K562 (cell line): ENCODE data around the gene KMT5C. TPM values are rescaled to one million over a fixed set of nuclear protein-coding genes. Genes with fewer than 3 reads are reported as not detected.

Source experiments
- LEF1 ChIP-seq: fragments of 450-650 bp; IDR thresholded peaks from 2 replicates; pipeline ENCODE4 v1.6.1; 2016; ENCODE audit warnings: mild to moderate bottlenecking
- MTA2 ChIP-seq: fragments of 450-650 bp; IDR thresholded peaks from 2 replicates; pipeline ENCODE4 v1.6.1; 2016; ENCODE audit warnings: low read depth
- POLR2G ChIP-seq: fragments of 200-400 bp; formaldehyde crosslinking; IDR thresholded peaks from 2 replicates; pipeline ENCODE4 v1.6.1; 2017; ENCODE audit warnings: low read depth, mild to moderate bottlenecking, antibody characterized with exemption, low read length, moderate library complexity
- RAD51 ChIP-seq: fragments of 450-650 bp; IDR thresholded peaks from 2 replicates; pipeline ENCODE4 v1.7.1; 2016; ENCODE audit warnings: low read depth, mild to moderate bottlenecking, borderline replicate concordance
- SETDB1 ChIP-seq: IDR thresholded peaks from one replicate; pipeline ENCODE4 v1.6.1; 2012; ENCODE audit warnings: low read length, control low read depth, inconsistent platforms
- SRF ChIP-seq, 2 experiments: fragments of 250-450, 450-650 bp in 1 of 2; sonication (Bioruptor Pico) in 1 of 2; sonication (generic) in 1 of 2; formaldehyde crosslinking; IDR thresholded peaks; 2 replicates each; pipeline versions ENCODE4 v1.5.0 to v1.5.1; 2020 to 2022; ENCODE audit warnings: mild to moderate bottlenecking in 1 of 2, missing genetic modification reagents in 1 of 2
- ZKSCAN3 ChIP-seq: fragments of 250-450 bp; sonication (Bioruptor Pico); IDR thresholded peaks from 2 replicates; pipeline ENCODE4 v1.4.0; 2020
- ZNF165 ChIP-seq: fragments of 250-450 bp; sonication (Bioruptor Pico); IDR thresholded peaks from 2 replicates; pipeline ENCODE4 v1.4.0; 2020; ENCODE audit warnings: borderline replicate concordance
- ZNF263 ChIP-seq: sonication (generic); formaldehyde crosslinking; IDR thresholded peaks from 2 replicates; pipeline ENCODE4 v1.8.0; 2022; ENCODE audit warnings: mild to moderate bottlenecking, missing genetic modification reagents, borderline replicate concordance
- ZNF445 ChIP-seq: fragments of 250-450 bp; sonication (Bioruptor Pico); IDR thresholded peaks from 2 replicates; pipeline ENCODE4 v1.4.0; 2020; ENCODE audit warnings: low read depth, mild to moderate bottlenecking, moderate library complexity
- polyA plus RNA-seq, 8 experiments: library from polyadenylated mRNA; depleted of rRNA in 4 of 8; stranded (reverse) in 5 of 8; unstranded in 3 of 8; fragments of >200 nt; fragmentation: Nextera tagmentation in 2 of 8; fragmentation: Illumina TruSeq in 1 of 8; extraction: Ambion mirVana in 2 of 8; extraction: Trizol in 1 of 8; gene quantifications; 2 replicates each; pipeline versions ENCODE4 v1.2.1 to v1.2.3, GENCODE V29; 2011 to 2014; ENCODE audit warnings: inconsistent platforms in 1 of 8, missing spikeins in 1 of 8
- total RNA-seq, 7 experiments: library from RNA; depleted of rRNA in 6 of 7; stranded (reverse); fragments of >200 nt in 6 of 7; fragmentation: Illumina TruSeq in 2 of 7; extraction: Trizol in 2 of 7; gene quantifications; 2 replicates each; pipeline versions ENCODE4 v1.2.1 to v1.2.3, GENCODE V29; 2011 to 2021; ENCODE audit warnings: low replicate concordance in 1 of 7
- TF ChIP-seq, protein P1 (sequence below), 3 experiments: fragments of 200-800 bp in 1 of 3; fragments of 250-450 bp in 1 of 3; fragments of 450-650 bp in 1 of 3; sonication (Bioruptor Pico) in 1 of 3; sonication (Bioruptor generic) in 1 of 3; formaldehyde crosslinking in 1 of 3; IDR thresholded peaks; 2 replicates each; pipeline versions ENCODE4 v1.6.1 to v1.8.0; 2016 to 2022; ENCODE audit warnings: mild to moderate bottlenecking in 2 of 3, missing genetic modification characterization in 2 of 3, missing compliant biosample characterization in 1 of 3, moderate library complexity in 1 of 3
- TF ChIP-seq, protein P2 (sequence below), 2 experiments: fragments of 450-650 bp; IDR thresholded peaks; 2 replicates each; pipeline ENCODE4 v1.6.1; 2018; ENCODE audit warnings: mild to moderate bottlenecking in 2 of 2, low read depth in 1 of 2; ENCODE audit not compliant: partially characterized antibody in 2 of 2
- TF ChIP-seq, protein P3 (sequence below): fragments of 450-650 bp; IDR thresholded peaks from 2 replicates; pipeline ENCODE4 v1.6.1; 2016; ENCODE audit warnings: borderline replicate concordance
- TF ChIP-seq, protein P4 (sequence below): fragments of 450-650 bp; formaldehyde crosslinking; IDR thresholded peaks from 2 replicates; pipeline ENCODE4 v1.4.0; 2020; ENCODE audit warnings: mild to moderate bottlenecking, mixed read lengths

Gene KMT5C
- total and polyA plus RNA-seq, 9 of the 15 experiments (the other 6 are each of a cell fraction or from before 2014, with no cell fraction given) = 0.15 to 53.5 (median 16.6) TPM

DNA sequence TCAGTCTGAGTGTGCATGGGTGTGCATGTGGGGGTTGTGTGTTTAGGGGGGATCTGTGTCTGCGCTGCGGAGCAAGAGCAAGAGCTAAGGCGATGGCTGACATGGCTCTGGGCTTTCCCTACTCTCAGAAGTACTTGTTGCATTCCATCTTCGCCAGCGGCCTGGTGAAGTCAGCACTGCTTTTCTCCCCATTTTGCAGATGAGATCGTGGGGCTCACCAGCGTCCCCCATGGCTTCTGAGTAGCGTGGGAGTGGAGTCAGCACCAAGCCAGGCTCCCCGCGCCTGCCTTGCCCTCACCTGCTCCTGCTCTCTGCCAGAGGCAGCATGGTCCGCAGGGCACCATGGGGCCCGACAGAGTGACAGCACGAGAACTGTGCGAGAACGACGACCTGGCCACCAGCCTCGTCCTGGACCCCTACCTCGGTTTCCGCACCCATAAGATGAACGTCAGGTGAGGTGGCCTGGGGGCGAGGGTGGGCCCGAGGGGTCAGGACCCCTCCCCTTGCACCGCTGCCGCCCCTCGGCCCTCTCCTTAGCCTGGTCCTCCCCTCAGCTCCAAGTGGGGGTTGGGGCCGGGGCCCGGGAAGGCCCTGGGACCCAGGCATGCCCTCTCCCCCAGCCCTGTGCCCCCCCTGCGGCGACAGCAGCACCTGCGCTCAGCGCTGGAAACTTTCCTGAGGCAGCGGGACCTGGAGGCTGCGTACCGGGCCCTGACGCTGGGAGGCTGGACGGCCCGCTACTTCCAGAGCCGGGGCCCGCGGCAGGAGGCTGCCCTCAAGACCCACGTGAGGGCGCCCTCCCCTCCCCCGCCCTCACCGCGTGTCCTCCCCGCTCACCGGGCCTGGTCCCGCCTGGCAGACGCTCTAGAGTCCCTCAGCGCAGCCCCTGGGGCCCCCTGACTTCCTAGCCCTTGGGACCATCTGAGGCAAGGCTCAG lies 2.2 kb downstream of the KMT5C start (continued):
- TF ChIP-seq, protein P1, sequence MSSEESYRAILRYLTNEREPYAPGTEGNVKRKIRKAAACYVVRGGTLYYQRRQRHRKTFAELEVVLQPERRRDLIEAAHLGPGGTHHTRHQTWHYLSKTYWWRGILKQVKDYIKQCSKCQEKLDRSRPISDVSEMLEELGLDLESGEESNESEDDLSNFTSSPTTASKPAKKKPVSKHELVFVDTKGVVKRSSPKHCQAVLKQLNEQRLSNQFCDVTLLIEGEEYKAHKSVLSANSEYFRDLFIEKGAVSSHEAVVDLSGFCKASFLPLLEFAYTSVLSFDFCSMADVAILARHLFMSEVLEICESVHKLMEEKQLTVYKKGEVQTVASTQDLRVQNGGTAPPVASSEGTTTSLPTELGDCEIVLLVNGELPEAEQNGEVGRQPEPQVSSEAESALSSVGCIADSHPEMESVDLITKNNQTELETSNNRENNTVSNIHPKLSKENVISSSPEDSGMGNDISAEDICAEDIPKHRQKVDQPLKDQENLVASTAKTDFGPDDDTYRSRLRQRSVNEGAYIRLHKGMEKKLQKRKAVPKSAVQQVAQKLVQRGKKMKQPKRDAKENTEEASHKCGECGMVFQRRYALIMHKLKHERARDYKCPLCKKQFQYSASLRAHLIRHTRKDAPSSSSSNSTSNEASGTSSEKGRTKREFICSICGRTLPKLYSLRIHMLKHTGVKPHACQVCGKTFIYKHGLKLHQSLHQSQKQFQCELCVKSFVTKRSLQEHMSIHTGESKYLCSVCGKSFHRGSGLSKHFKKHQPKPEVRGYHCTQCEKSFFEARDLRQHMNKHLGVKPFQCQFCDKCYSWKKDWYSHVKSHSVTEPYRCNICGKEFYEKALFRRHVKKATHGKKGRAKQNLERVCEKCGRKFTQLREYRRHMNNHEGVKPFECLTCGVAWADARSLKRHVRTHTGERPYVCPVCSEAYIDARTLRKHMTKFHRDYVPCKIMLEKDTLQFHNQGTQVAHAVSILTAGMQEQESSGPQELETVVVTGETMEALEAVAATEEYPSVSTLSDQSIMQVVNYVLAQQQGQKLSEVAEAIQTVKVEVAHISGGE (CRISPR knock-in tag; IDR thresholded peaks at IDR 0.05) = no peak
- TF ChIP-seq MTA2 = no peak
- no peak for TF ChIP-seq ZNF165 (CRISPR knock-in tag)
- no peak for TF ChIP-seq ZNF445 (CRISPR knock-in tag)
- TF ChIP-seq, protein P2, sequence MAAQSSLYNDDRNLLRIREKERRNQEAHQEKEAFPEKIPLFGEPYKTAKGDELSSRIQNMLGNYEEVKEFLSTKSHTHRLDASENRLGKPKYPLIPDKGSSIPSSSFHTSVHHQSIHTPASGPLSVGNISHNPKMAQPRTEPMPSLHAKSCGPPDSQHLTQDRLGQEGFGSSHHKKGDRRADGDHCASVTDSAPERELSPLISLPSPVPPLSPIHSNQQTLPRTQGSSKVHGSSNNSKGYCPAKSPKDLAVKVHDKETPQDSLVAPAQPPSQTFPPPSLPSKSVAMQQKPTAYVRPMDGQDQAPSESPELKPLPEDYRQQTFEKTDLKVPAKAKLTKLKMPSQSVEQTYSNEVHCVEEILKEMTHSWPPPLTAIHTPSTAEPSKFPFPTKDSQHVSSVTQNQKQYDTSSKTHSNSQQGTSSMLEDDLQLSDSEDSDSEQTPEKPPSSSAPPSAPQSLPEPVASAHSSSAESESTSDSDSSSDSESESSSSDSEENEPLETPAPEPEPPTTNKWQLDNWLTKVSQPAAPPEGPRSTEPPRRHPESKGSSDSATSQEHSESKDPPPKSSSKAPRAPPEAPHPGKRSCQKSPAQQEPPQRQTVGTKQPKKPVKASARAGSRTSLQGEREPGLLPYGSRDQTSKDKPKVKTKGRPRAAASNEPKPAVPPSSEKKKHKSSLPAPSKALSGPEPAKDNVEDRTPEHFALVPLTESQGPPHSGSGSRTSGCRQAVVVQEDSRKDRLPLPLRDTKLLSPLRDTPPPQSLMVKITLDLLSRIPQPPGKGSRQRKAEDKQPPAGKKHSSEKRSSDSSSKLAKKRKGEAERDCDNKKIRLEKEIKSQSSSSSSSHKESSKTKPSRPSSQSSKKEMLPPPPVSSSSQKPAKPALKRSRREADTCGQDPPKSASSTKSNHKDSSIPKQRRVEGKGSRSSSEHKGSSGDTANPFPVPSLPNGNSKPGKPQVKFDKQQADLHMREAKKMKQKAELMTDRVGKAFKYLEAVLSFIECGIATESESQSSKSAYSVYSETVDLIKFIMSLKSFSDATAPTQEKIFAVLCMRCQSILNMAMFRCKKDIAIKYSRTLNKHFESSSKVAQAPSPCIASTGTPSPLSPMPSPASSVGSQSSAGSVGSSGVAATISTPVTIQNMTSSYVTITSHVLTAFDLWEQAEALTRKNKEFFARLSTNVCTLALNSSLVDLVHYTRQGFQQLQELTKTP (IDR thresholded peaks at IDR 0.05; ENCODE audit: low read depth in 1 of 2, partially characterized antibody in 2 of 2) = no peak
- TF ChIP-seq, protein P3, sequence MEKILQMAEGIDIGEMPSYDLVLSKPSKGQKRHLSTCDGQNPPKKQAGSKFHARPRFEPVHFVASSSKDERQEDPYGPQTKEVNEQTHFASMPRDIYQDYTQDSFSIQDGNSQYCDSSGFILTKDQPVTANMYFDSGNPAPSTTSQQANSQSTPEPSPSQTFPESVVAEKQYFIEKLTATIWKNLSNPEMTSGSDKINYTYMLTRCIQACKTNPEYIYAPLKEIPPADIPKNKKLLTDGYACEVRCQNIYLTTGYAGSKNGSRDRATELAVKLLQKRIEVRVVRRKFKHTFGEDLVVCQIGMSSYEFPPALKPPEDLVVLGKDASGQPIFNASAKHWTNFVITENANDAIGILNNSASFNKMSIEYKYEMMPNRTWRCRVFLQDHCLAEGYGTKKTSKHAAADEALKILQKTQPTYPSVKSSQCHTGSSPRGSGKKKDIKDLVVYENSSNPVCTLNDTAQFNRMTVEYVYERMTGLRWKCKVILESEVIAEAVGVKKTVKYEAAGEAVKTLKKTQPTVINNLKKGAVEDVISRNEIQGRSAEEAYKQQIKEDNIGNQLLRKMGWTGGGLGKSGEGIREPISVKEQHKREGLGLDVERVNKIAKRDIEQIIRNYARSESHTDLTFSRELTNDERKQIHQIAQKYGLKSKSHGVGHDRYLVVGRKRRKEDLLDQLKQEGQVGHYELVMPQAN = 0 out of 2 replicates have a peak, but pooled peaks have one; percentile 4
- TF ChIP-seq RAD51 = no peak
- TF ChIP-seq SRF (CRISPR knock-in tag; IDR thresholded peaks at IDR 0.05) = no peak
- TF ChIP-seq SETDB1 = no peak
- no peak for TF ChIP-seq ZKSCAN3 (CRISPR knock-in tag)
- no peak for TF ChIP-seq ZNF263 (CRISPR knock-in tag)
- TF ChIP-seq, protein P4, sequence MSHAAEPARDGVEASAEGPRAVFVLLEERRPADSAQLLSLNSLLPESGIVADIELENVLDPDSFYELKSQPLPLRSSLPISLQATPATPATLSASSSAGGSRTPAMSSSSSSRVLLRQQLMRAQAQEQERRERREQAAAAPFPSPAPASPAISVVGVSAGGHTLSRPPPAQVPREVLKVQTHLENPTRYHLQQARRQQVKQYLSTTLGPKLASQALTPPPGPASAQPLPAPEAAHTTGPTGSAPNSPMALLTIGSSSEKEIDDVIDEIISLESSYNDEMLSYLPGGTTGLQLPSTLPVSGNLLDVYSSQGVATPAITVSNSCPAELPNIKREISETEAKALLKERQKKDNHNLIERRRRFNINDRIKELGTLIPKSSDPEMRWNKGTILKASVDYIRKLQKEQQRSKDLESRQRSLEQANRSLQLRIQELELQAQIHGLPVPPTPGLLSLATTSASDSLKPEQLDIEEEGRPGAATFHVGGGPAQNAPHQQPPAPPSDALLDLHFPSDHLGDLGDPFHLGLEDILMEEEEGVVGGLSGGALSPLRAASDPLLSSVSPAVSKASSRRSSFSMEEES (CRISPR knock-in tag) = no peak
- TF ChIP-seq POLR2G = 0 out of 2 replicates have a peak, but pooled peaks have one; percentile 27
- no peak for TF ChIP-seq LEF1
